ENCODE results near the gene ATP13A3.
"Not testable (repeated sequence)": the region's sequence is repeated elsewhere in the genome, so short reads cannot be mapped to it uniquely, and the experiment has no call there.

Gene ATP13A3

GRCh38 chr3:194499516-194499915 lies 12.7 kb upstream of the ATP13A3 start:
- not testable (repeated sequence) for DNase-seq (ENCODE audit: low read depth)

GRCh38 chr3:194497799-194498575 lies 11.2 kb upstream of the ATP13A3 start:
- DNase-seq (ENCODE audit: low read depth), result peak; percentile 74

- no peak for DNase-seq (ENCODE audit: low read depth)
Observed at GRCh38 chr3:194496217-194496919, 9.6 kb upstream of the ATP13A3 start.

GRCh38 chr3:194494951-194495374 lies 8.2 kb upstream of the ATP13A3 start:
- peak; percentile 47 for DNase-seq (ENCODE audit: low read depth)

GRCh38 chr3:194493995-194494927 lies 7.5 kb upstream of the ATP13A3 start:
- DNase-seq (ENCODE audit: low read depth), result peak; percentile 95

- DNase-seq (ENCODE audit: low read depth), result no peak
Observed at GRCh38 chr3:194492001-194492400, 5.2 kb upstream of the ATP13A3 start.

- DNase-seq (ENCODE audit: low read depth), result peak; percentile 68
Observed at GRCh38 chr3:194489736-194490612, 3.2 kb upstream of the ATP13A3 start.

GRCh38 chr3:194488055-194488742 lies 1.4 kb upstream of the ATP13A3 start:
- no peak for DNase-seq (ENCODE audit: low read depth)

GRCh38 chr3:194487289-194488054 lies 670 bp upstream of the ATP13A3 start:
- peak; percentile 70 for DNase-seq (ENCODE audit: low read depth)

- DNase-seq (ENCODE audit: low read depth), result peak; percentile 50
Observed at GRCh38 chr3:194485881-194486539, 792 bp downstream of the ATP13A3 start.

GRCh38 chr3:194485468-194485880 lies 1.3 kb downstream of the ATP13A3 start:
- peak; percentile 69 for DNase-seq (ENCODE audit: low read depth)

GRCh38 chr3:194484614-194485013 lies 2.2 kb downstream of the ATP13A3 start:
- DNase-seq (ENCODE audit: low read depth), result no peak

GRCh38 chr3:194483850-194484249 lies 3.0 kb downstream of the ATP13A3 start:
- no peak for DNase-seq (ENCODE audit: low read depth)

- DNase-seq (ENCODE audit: low read depth), result not testable (repeated sequence)
Observed at GRCh38 chr3:194482830-194483229, 4.0 kb downstream of the ATP13A3 start.

GRCh38 chr3:194482196-194482593 lies 4.6 kb downstream of the ATP13A3 start:
- peak; percentile 36 for DNase-seq (ENCODE audit: low read depth)

- no peak for DNase-seq (ENCODE audit: low read depth)
Observed at GRCh38 chr3:194481525-194482195, 5.1 kb downstream of the ATP13A3 start.

GRCh38 chr3:194481103-194481502 lies 5.7 kb downstream of the ATP13A3 start:
- peak; percentile 85 for DNase-seq (ENCODE audit: low read depth)

GRCh38 chr3:194476784-194477183 lies 10.0 kb downstream of the ATP13A3 start:
- no peak for DNase-seq (ENCODE audit: low read depth)

- no peak for DNase-seq (ENCODE audit: low read depth)
Observed at GRCh38 chr3:194475978-194476377, 10.8 kb downstream of the ATP13A3 start.

All from EH (cell line).